GM19324 (cell line): ENCODE results near the gene NANP.
A peak's percentile ranks its signal among the peaks of the same experiment; 100 is the strongest.
"Not testable (repeated sequence)": the region's sequence is repeated elsewhere in the genome, so short reads cannot be mapped to it uniquely, and the experiment has no call there.

ENCODE experiments used
- ATAC-seq: cut with Tn5 transposase; IDR thresholded peaks from one replicate; pipeline ENCODE4 v1.9.1; 2021; ENCODE audit warnings: mild to moderate bottlenecking, moderate library complexity; ENCODE audit not compliant: unreplicated experiment, low FRiP score

NANP gene

GRCh38 chr20:25623736-25624499 lies at the start of gene NANP:
TSS of gene NANP (minus strand) at chr20:25624014. CDS start at chr20:25623948, 66 bp downstream.
- peak; percentile 88 for ATAC-seq

- ATAC-seq = no peak
These were observed 48.9 kb upstream of the NANP start for GRCh38 chr20:25672659-25673235.

GRCh38 chr20:25669826-25670422 lies 46.1 kb upstream of the NANP start:
- ATAC-seq = no peak

- ATAC-seq = no peak
These were observed 44.6 kb upstream of the NANP start for GRCh38 chr20:25668446-25668845.

- ATAC-seq = no peak
These were observed 36.2 kb upstream of the NANP start for GRCh38 chr20:25659999-25660398.

GRCh38 chr20:25654487-25654886 lies 30.7 kb upstream of the NANP start:
- ATAC-seq = no peak

GRCh38 chr20:25652866-25653265 lies 29.1 kb upstream of the NANP start:
- not testable (repeated sequence) for ATAC-seq

GRCh38 chr20:25644814-25645213 lies 21.0 kb upstream of the NANP start:
- no peak for ATAC-seq

GRCh38 chr20:25643716-25644115 lies 19.9 kb upstream of the NANP start:
- ATAC-seq = no peak

- ATAC-seq = no peak
These were observed 13.4 kb upstream of the NANP start for GRCh38 chr20:25637247-25637646.

- ATAC-seq = no peak
These were observed 9.4 kb upstream of the NANP start for GRCh38 chr20:25632940-25633790.

GRCh38 chr20:25630615-25631014 lies 6.8 kb upstream of the NANP start:
- not testable (repeated sequence) for ATAC-seq

- ATAC-seq = no peak
These were observed 6.1 kb upstream of the NANP start for GRCh38 chr20:25629816-25630499.

- ATAC-seq = no peak
These were observed 3.0 kb upstream of the NANP start for GRCh38 chr20:25626779-25627178.

GRCh38 chr20:25624500-25624939 lies 706 bp upstream of the NANP start:
- ATAC-seq = no peak

- ATAC-seq = peak; percentile 27
These were observed 534 bp downstream of the NANP start for GRCh38 chr20:25623225-25623735.

GRCh38 chr20:25622450-25623224 lies 1.2 kb downstream of the NANP start:
- ATAC-seq = no peak

GRCh38 chr20:25622049-25622448 lies 1.8 kb downstream of the NANP start:
- no peak for ATAC-seq

- no peak for ATAC-seq
These were observed 4.3 kb downstream of the NANP start for GRCh38 chr20:25619514-25619913.
